Heart left ventricle (tissue), 13 donors: ENCODE results near the gene C22orf39.

Experiments used
- POLR2A ChIP-seq, 2 donors: fragments of 450-650 bp; IDR thresholded peaks; one replicate each; pipeline ENCODE4 v1.6.1; 2017; ENCODE audit warnings: antibody characterized with exemption in 2 of 2, mild to moderate bottlenecking in 2 of 2, moderate library complexity in 2 of 2
- TF ChIP-seq, protein P1 (sequence below), 12 donors: fragments of 200-600 bp; sonication (generic) in 4 of 12; IDR thresholded peaks; one replicate each; pipeline versions ENCODE4 v1.5.0 to v1.8.0; 2018 to 2022; ENCODE audit warnings: antibody characterized with exemption in 12 of 12, mild to moderate bottlenecking in 5 of 12
- donor health status: ischemic (EF 13 %, LVEDD 7.1; RV severe dilation, severe dysfunction).
- donor health status: DM: no; HTN: yes; CAD: no.
- donor health status: DM: no; HTN: no; CAD: no.
- donor health status: ischemic (EF 25% LVEDD 6.9; RV normal size, moderate dysfunction).
- donor health status: ischemic (EF 25% LVEDD 5.7; RV mildly dilated, moderate dysfunction).
- donor health status: ischemic (EF 35%, LVEDD 5.7; RV mildly dilated, moderate dysfunction).
- donor health status: nonischemic (EF 11% LVEDD 7.7; RV severe dilation, severe dysfunction).
- donor health status: DM: yes; HTN: yes; CAD: no.
- donor health status: PGD.
- donor health status: ischemic (EF 29% LVEDD 5.4; RV normal size, mild dysfunction).
- donor health status: nonischemic (EF 23%, LVEDD 6.1; RV moderate dilation, normal function).

DNA sequence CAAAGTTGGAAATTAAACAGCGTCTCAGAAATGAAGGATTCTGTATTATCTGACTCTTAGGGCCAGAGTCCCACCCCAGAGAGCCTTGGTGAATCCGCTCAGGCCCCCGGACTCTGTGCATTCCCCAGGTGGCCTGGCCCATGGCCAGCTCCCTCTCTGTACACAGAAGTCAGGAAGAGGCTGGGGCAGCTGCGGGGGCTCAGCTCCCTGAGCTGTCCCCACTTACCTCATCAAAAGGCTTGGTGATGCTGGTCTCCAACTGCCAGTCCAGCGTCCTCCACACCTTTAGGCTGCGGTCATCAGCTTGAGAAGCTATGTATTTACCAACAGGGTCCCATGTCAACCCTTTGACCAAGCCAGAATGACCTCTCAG, 51.0 kb downstream of the C22orf39 start:
- TF ChIP-seq, protein P1, sequence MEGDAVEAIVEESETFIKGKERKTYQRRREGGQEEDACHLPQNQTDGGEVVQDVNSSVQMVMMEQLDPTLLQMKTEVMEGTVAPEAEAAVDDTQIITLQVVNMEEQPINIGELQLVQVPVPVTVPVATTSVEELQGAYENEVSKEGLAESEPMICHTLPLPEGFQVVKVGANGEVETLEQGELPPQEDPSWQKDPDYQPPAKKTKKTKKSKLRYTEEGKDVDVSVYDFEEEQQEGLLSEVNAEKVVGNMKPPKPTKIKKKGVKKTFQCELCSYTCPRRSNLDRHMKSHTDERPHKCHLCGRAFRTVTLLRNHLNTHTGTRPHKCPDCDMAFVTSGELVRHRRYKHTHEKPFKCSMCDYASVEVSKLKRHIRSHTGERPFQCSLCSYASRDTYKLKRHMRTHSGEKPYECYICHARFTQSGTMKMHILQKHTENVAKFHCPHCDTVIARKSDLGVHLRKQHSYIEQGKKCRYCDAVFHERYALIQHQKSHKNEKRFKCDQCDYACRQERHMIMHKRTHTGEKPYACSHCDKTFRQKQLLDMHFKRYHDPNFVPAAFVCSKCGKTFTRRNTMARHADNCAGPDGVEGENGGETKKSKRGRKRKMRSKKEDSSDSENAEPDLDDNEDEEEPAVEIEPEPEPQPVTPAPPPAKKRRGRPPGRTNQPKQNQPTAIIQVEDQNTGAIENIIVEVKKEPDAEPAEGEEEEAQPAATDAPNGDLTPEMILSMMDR (IDR thresholded peaks at IDR 0.05), result no peak
- TF ChIP-seq POLR2A (IDR thresholded peaks at IDR 0.05), result no peak
